ENCODE measurements around the gene FOSL1.

FOSL1 gene

DNA sequence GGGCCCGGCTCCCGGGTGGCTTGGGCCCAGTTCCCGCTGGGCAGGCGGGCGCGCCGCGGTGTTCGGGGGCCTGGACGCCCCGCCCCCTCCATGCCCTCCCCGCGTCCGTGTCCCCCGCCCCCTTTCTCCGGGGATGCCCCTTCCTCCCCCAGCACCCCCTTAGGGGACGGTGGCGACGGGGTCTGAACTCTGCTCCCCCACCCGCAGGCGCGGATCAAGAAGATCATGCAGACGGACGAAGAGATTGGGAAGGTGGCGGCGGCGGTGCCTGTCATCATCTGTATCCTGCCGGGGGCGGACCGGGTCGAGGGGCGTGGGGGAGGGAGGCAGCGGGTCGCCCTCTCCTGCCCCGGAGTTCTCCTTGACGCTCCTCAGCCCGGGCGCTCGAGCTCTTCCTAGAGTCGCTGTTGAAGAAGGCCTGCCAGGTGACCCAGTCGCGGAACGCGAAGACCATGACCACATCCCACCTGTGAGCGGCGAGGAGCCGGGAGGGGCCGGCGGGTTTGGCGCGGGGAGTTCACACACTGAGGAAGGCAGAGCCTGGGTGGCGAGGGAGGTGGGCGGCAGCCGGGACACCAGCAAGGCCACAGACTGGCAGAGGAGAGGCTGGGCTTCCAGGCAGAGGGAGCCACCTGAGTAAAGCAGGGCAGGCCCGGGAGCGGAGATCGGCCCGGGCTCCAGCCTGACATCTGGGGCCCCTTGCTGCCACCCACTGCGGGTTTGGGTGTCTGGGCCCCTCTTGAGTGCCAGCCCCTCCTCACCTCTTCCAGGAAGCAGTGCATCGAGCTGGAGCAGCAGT lies 19.6 kb upstream of the FOSL1 start:
- Histone ChIP-seq H3K9me3 (ENCODE audit: control insufficient read depth, insufficient read depth, low read depth, low read length) (no peaks in the 10 kb centered on the region), H3K36me3 (ENCODE audit: control insufficient read depth, insufficient read depth, low read length) (peaks cover 24% of the 10 kb centered on the region), H3K9ac (ENCODE audit: low read length) (peak overlapping the region; percentile 70), H3K4me1 (ENCODE audit: control insufficient read depth, insufficient read depth, low read length) (peaks cover 36% of the 10 kb centered on the region), H3K27ac (ENCODE audit: low read depth, low read length) (no peak overlapping the region), H3K27me3 (ENCODE audit: control insufficient read depth, insufficient read depth, low read length) (no peaks in the 10 kb centered on the region), H3K4me3 (ENCODE audit: low read depth, low read length) (peak overlapping the region; percentile 82)

DNA sequence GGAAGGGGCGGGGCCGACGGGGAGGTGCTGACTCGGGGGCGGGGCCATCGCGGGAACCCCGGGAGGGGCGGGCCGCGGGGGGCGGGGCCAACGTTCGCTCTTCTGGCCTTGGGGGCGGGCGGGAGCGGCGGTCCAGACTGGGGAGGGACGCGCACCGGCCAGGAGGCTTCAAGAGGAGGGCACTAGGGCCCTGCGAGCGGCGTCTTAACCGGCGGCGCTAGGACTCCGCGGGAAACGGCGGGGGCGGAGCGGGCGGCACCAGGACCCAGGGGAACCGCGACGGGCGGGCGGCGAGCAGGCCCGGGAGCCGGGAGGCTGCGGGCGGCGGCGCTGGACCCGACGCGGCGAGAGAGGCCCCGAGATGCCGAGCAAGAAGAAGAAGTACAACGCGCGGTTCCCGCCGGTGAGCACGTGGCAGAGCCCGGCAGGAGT lies 19.0 kb upstream of the FOSL1 start, which contains the start of gene DRAP1:
Gene DRAP1, plus strand, starts transcription at position 286 of the 432 bp plus-strand sequence. Its CDS starts 76 bp downstream, at position 362.
- no peaks in the 10 kb centered on the region for H3K27me3 ChIP-seq (ENCODE audit: control insufficient read depth, insufficient read depth, low read length)

DNA sequence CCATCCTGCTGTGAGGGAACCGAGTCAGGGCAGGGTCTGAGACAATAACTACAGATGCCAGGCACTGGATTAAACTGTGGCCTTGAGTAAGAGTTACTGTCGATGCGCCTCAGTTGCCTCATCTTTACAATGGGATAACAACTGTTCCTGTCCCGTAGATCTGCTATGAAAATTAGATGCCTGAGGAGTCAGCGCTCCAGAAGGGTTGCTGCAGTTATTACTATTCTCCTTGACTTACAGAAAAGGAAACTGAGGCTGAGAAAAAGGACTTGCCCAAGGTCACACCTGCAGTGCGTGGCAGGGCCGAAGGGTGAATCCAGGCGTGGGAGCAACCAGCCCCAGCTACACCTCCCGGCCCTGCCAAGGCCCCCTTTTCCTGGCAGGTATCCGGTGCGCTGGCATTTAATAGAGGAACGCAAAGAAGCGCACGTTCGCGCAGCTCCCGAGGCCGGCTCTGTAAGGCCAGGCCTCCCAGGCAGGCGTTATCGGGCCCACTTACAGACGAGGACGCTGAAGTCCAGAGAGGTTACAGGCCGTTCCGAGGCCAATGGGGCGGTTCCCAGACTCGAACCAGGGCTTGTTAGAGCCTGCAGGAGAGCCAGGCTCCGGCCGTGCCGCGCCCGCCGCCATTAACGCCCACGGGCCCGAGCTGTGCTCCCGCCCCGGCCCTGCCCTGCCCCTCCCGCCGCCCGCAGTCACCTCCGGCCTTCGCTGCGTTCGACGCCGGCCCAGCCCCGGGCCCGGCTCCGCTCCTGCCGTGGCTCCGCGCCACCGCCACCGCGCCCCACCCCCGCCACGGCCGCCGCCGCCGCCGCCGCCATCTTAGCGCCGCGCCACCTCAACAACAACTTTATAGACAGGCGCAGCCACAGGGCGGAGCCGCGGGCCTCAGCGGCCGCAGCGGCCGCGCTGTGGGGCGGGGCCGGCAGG lies 18.3 kb upstream of the FOSL1 start, which contains the start of gene C11orf68:
Gene C11orf68, minus strand, starts transcription at position 852 of the 930 bp plus-strand sequence. Its CDS starts 31 bp downstream, at position 821.
- Histone ChIP-seq H3K27me3 (ENCODE audit: control insufficient read depth, insufficient read depth, low read length) (no peaks in the 10 kb centered on the region), H3K36me3 (ENCODE audit: control insufficient read depth, insufficient read depth, low read length) (peaks cover 23% of the 10 kb centered on the region), H3K9me3 (ENCODE audit: control insufficient read depth, insufficient read depth, low read depth, low read length) (no peaks in the 10 kb centered on the region), H3K27ac (ENCODE audit: low read depth, low read length) (peak within 1 kb of the TSS; percentile 85), H3K4me3 (ENCODE audit: low read depth, low read length) (peak within 1 kb of the TSS; percentile 96), H3K9ac (ENCODE audit: low read length) (peak within 1 kb of the TSS; percentile 90), H3K4me1 (ENCODE audit: control insufficient read depth, insufficient read depth, low read length) (peaks cover 37% of the 10 kb centered on the region)

More for the DNA sequence above, 19.0 kb upstream of the FOSL1 start, which contains the start of gene DRAP1:
- Histone ChIP-seq H3K4me3 (ENCODE audit: low read depth, low read length) (peak within 1 kb of the TSS; percentile 96), H3K4me1 (ENCODE audit: control insufficient read depth, insufficient read depth, low read length) (peaks cover 37% of the 10 kb centered on the region), H3K9me3 (ENCODE audit: control insufficient read depth, insufficient read depth, low read depth, low read length) (no peaks in the 10 kb centered on the region), H3K36me3 (ENCODE audit: control insufficient read depth, insufficient read depth, low read length) (peaks cover 24% of the 10 kb centered on the region), H3K9ac (ENCODE audit: low read length) (peak within 1 kb of the TSS; percentile 90), H3K27ac (ENCODE audit: low read depth, low read length) (peak within 1 kb of the TSS; percentile 85)

DNA sequence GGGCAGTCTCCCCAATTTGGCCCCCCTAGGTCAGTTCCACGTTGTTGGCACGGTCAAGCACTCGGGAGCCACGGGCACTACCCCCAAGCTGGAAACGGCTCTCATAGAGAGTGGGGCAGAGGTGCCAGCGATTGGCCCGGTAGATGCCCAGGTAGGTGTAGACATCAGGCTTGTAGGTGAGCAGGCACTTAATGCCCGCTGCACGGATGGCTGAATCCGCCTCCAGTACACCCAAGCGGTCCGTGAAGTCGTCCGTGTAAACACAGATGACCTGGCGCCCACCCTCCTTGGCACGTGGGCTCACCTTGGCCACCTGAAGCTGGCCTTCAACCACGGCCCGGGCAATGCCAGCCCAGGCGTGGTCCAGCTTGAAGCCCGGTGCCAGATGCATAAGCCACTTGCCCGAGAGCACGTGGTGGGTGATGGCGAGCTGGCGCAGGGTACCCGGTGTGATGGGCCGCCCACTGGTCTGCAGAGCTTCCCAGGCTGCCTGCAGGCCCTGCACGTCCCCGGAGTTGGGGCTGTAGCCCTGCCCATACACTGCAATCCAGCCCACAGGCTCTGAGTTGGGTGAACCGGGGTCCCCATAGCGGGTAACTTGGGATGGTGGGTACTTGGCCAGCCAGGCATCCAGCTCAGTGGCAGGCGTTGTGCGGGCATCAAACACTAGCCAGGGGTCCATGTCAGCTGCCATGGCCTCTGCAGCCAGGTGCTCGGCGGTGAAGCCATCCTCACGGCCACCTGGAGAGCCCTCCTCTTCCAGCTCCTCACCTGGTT lies 17.4 kb upstream of the FOSL1 start:
- H3K9me3 ChIP-seq (ENCODE audit: control insufficient read depth, insufficient read depth, low read depth, low read length): no peaks in the 10 kb centered on the region
- peak overlapping the region; percentile 96 for H3K4me3 ChIP-seq (ENCODE audit: low read depth, low read length)
- peaks cover 37% of the 10 kb centered on the region for H3K4me1 ChIP-seq (ENCODE audit: control insufficient read depth, insufficient read depth, low read length)
- no peak overlapping the region for H3K27ac ChIP-seq (ENCODE audit: low read depth, low read length)
- no peaks in the 10 kb centered on the region for H3K27me3 ChIP-seq (ENCODE audit: control insufficient read depth, insufficient read depth, low read length)
- peak overlapping the region; percentile 90 for H3K9ac ChIP-seq (ENCODE audit: low read length)
- peaks cover 14% of the 10 kb centered on the region for H3K36me3 ChIP-seq (ENCODE audit: control insufficient read depth, insufficient read depth, low read length)

DNA sequence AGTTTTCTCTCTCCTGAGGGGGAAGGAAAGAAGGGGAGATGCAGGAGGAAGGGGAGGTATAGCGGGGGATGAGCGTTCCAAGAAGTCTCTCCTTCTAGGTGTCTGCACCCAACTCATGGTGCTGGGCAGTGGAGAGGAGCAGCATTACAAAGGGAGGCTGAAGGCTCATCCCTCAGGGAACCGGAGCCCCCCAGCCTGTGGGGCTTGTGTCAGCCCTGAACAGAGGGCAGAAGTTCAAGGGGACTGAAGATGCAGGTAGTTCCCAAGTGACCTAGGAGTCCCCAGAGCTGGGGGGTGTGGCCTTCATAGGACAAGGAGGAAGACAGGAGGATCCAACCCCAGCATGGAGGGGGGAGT lies 16.9 kb upstream of the FOSL1 start:
- Histone ChIP-seq H3K27me3 (ENCODE audit: control insufficient read depth, insufficient read depth, low read length) (no peaks in the 10 kb centered on the region), H3K36me3 (ENCODE audit: control insufficient read depth, insufficient read depth, low read length) (peaks cover 9% of the 10 kb centered on the region; the same call in 1 of the 2 replicates), H3K4me3 (ENCODE audit: low read depth, low read length) (no peak overlapping the region), H3K4me1 (ENCODE audit: control insufficient read depth, insufficient read depth, low read length) (peaks cover 39% of the 10 kb centered on the region), H3K27ac (ENCODE audit: low read depth, low read length) (no peak overlapping the region), H3K9me3 (ENCODE audit: control insufficient read depth, insufficient read depth, low read depth, low read length) (no peaks in the 10 kb centered on the region), H3K9ac (ENCODE audit: low read length) (no peak overlapping the region)

DNA sequence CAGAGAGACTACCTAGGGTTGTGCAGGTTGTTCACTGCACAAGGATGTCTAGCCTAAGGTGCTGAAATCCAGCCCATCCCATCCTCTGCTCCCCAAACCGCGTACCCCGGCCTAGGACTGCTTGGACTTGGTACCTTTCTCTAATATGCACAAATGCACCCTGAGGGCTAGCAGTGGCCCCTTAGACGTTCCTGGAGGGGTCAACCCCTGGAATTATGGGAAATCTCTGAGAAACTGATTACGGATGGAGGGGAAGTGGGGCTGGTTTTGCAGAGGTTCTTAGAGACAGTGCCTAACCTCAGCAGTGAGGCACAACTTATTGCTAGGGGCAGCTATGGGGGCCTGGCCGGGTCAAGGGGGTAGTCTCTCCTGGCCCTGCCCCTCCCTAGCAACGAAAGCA lies 16.2 kb upstream of the FOSL1 start:
- H3K27ac ChIP-seq (ENCODE audit: low read depth, low read length): no peak overlapping the region
- no peaks in the 10 kb centered on the region for H3K27me3 ChIP-seq (ENCODE audit: control insufficient read depth, insufficient read depth, low read length)
- H3K9me3 ChIP-seq (ENCODE audit: control insufficient read depth, insufficient read depth, low read depth, low read length): no peaks in the 10 kb centered on the region
- peaks cover 46% of the 10 kb centered on the region for H3K4me1 ChIP-seq (ENCODE audit: control insufficient read depth, insufficient read depth, low read length)
- H3K4me3 ChIP-seq (ENCODE audit: low read depth, low read length): peak overlapping the region; percentile 29; the same call in 1 of the 2 replicates
- H3K9ac ChIP-seq (ENCODE audit: low read length): peak overlapping the region; percentile 71
- H3K36me3 ChIP-seq (ENCODE audit: control insufficient read depth, insufficient read depth, low read length): 0 out of 2 replicates have a peak, but pooled peaks cover 6% of the 10 kb centered on the region

DNA sequence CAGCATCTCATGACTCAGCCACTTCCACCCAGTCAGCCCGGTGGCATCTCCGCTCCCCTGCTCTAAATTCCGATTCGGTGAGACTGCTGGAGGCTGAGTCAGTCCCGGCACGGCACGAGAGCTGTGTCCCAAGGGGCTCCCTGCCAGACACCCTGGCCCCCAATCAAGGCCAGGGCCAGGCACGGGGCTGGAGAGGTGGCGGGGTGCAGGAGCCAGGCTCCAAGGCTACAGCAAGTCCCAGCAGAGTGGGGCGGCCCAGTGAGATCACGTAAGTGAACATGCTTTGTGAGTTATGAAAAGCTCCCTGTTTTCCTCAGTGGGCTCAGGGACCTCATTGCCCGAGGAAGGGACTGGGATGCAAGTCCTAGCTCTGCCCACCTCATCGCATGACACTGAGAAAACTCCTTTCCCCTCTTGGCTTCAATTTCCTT lies 15.6 kb upstream of the FOSL1 start:
- H3K4me1 ChIP-seq (ENCODE audit: control insufficient read depth, insufficient read depth, low read length): peaks cover 47% of the 10 kb centered on the region
- peak overlapping the region; percentile 29; the same call in 1 of the 2 replicates for H3K4me3 ChIP-seq (ENCODE audit: low read depth, low read length)
- H3K9me3 ChIP-seq (ENCODE audit: control insufficient read depth, insufficient read depth, low read depth, low read length): no peaks in the 10 kb centered on the region
- H3K27ac ChIP-seq (ENCODE audit: low read depth, low read length): peak overlapping the region; percentile 7; the same call in 1 of the 2 replicates
- H3K9ac ChIP-seq (ENCODE audit: low read length): peak overlapping the region; percentile 71
- H3K27me3 ChIP-seq (ENCODE audit: control insufficient read depth, insufficient read depth, low read length): no peaks in the 10 kb centered on the region
- 0 out of 2 replicates have a peak, but pooled peaks cover 5% of the 10 kb centered on the region for H3K36me3 ChIP-seq (ENCODE audit: control insufficient read depth, insufficient read depth, low read length)

DNA sequence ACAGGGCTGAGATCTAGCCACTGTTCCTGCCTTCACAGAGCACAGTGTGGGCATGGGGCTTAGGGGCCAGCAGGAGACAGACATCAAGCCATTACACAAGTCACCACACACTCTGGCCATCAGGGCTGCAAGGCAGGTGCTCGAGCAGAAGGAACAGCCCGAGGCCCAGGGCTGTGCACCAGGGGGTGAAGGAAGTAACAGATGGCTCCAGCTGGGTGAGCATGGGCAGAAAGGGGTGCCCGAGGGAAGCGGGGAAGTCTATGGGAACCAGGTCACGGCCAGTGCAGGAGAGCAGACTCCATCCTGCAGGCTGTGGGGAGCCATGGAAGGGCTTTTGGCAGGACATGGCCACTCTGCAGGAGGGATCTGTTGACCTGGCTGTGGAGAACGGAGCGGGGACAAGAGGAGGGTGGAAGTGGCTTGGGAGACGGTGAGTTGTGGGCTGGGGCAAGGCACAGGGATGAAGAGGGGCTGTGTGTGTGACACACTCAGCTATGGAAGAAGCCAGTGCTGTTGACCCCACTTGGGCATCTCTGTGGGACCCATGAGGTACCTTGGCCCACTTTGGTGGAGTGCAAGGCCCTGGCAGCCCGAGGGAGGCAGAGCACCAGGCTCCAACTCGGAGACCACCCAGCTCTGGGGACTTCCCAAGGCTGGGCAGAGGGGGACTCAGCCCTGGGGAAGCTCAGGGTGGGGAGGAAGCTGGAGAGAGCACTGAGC lies 15.1 kb upstream of the FOSL1 start:
- H3K9me3 ChIP-seq (ENCODE audit: control insufficient read depth, insufficient read depth, low read depth, low read length): no peaks in the 10 kb centered on the region
- H3K9ac ChIP-seq (ENCODE audit: low read length): peak overlapping the region; percentile 71
- H3K4me3 ChIP-seq (ENCODE audit: low read depth, low read length): peak overlapping the region; percentile 29; the same call in 1 of the 2 replicates
- no peaks in the 10 kb centered on the region for H3K36me3 ChIP-seq (ENCODE audit: control insufficient read depth, insufficient read depth, low read length)
- H3K4me1 ChIP-seq (ENCODE audit: control insufficient read depth, insufficient read depth, low read length): peaks cover 43% of the 10 kb centered on the region
- H3K27me3 ChIP-seq (ENCODE audit: control insufficient read depth, insufficient read depth, low read length): no peaks in the 10 kb centered on the region
- no peak overlapping the region for H3K27ac ChIP-seq (ENCODE audit: low read depth, low read length)

DNA sequence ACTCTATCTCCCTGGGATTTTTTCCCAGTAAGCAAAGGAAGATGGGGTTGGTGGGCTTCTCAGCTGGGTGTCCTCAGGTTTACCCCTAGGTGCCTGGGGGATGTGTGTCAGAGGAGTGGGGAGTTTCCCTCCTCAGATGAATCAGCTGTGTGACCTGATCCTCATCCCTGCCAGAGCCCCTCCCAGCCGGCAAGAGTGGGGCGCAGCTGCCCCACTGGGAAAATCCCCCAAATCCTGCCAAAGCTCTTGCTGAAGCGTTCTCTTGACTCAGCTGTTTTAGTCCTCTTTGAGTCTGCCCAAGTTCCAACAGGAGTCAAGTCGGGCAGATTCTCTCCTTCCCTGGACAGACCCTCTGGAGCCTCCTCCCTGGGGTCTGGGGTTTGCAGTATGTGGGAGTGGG lies 12.7 kb upstream of the FOSL1 start:
- Histone ChIP-seq H3K36me3 (ENCODE audit: control insufficient read depth, insufficient read depth, low read length) (no peaks in the 10 kb centered on the region), H3K27me3 (ENCODE audit: control insufficient read depth, insufficient read depth, low read length) (peaks cover 9% of the 10 kb centered on the region), H3K9ac (ENCODE audit: low read length) (no peak overlapping the region), H3K9me3 (ENCODE audit: control insufficient read depth, insufficient read depth, low read depth, low read length) (no peaks in the 10 kb centered on the region), H3K4me3 (ENCODE audit: low read depth, low read length) (no peak overlapping the region), H3K27ac (ENCODE audit: low read depth, low read length) (no peak overlapping the region), H3K4me1 (ENCODE audit: control insufficient read depth, insufficient read depth, low read length) (peaks cover 34% of the 10 kb centered on the region)
